GM12891 (cell line): ENCODE measurements around the gene ANO3.
A peak's percentile ranks its signal among the peaks of the same experiment; 100 is the strongest.
"Not testable (repeated sequence)": the region's sequence is repeated elsewhere in the genome, so short reads cannot be mapped to it uniquely, and the experiment has no call there.

Source experiments
- DNase-seq: peaks from one replicate; pipeline ENCODE4 v3.0.0; 2011; ENCODE audit warnings: low spot score; ENCODE audit not compliant: insufficient read length
- FAIRE-seq: peaks from 2 replicates; lab custom pipeline; 2011; peaks lifted over from hg19 to GRCh38; lab: Jason Lieb, UNC
- PAX5 ChIP-seq: IDR thresholded peaks from 2 replicates; pipeline ENCODE4 v1.6.1; 2011; ENCODE audit warnings: low read length, moderate library complexity, mild to moderate bottlenecking; ENCODE audit not compliant: insufficient read depth, severe bottlenecking
- POLR2A ChIP-seq: IDR thresholded peaks from 2 replicates; pipeline ENCODE4 v1.6.1; 2011; ENCODE audit warnings: low read depth, low read length, control low read depth
- POLR2AphosphoS5 ChIP-seq: IDR thresholded peaks from 2 replicates; pipeline ENCODE4 v1.6.1; 2011; ENCODE audit warnings: low read depth, low read length, control low read depth
- POU2F2 ChIP-seq: IDR thresholded peaks from 2 replicates; pipeline ENCODE4 v1.6.1; 2011; ENCODE audit warnings: low read depth, mild to moderate bottlenecking, control low read depth, low read length, moderate library complexity
- SPI1 ChIP-seq: IDR thresholded peaks from 2 replicates; pipeline ENCODE4 v1.6.1; 2011; ENCODE audit warnings: low read depth, low read length, control low read depth
- TAF1 ChIP-seq: IDR thresholded peaks from 2 replicates; pipeline ENCODE4 v1.6.1; 2011; ENCODE audit warnings: low read depth, low read length, control low read depth

ANO3 gene

GRCh38 chr11:26623076-26623659 is 291.2 kb downstream of the ANO3 start:
- no peak for FAIRE-seq
- no peak for DNase-seq
- no peak for TF ChIP-seq TAF1
- TF ChIP-seq POLR2AphosphoS5: no peak
- no peak for TF ChIP-seq SPI1
- TF ChIP-seq PAX5: no peak
- no peak for TF ChIP-seq POU2F2
- no peak for TF ChIP-seq POLR2A

GRCh38 chr11:26626346-26626745 is 294.4 kb downstream of the ANO3 start:
- no peak for TF ChIP-seq POLR2AphosphoS5
- no peak for TF ChIP-seq PAX5
- TF ChIP-seq SPI1: no peak
- no peak for TF ChIP-seq TAF1
- no peak for TF ChIP-seq POU2F2
- no peak for TF ChIP-seq POLR2A
- DNase-seq: no peak

GRCh38 chr11:26632691-26633159 is 300.8 kb downstream of the ANO3 start:
- TF ChIP-seq TAF1 (no peak), PAX5 (no peak), POLR2AphosphoS5 (no peak)
- FAIRE-seq: peak; percentile 48
- DNase-seq: no peak

More at GRCh38 chr11:26626346-26626745, 294.4 kb downstream of the ANO3 start:
- FAIRE-seq: no peak

- not testable (repeated sequence) for FAIRE-seq, DNase-seq
Observed at GRCh38 chr11:26643314-26643713, 311.4 kb downstream of the ANO3 start.

- DNase-seq: peak; percentile 5
- peak; percentile 71 for FAIRE-seq
- TF ChIP-seq POLR2A (no peak), SPI1 (no peak), POU2F2 (no peak), TAF1 (no peak), PAX5 (no peak), POLR2AphosphoS5 (no peak)
Observed at GRCh38 chr11:26649884-26650283, 318.0 kb downstream of the ANO3 start.

- FAIRE-seq: no peak
Observed at GRCh38 chr11:26651916-26652315, 320.0 kb downstream of the ANO3 start.

GRCh38 chr11:26655287-26655686 is 323.4 kb downstream of the ANO3 start:
- TF ChIP-seq PAX5 (no peak), TAF1 (no peak), SPI1 (no peak), POLR2A (no peak), POLR2AphosphoS5 (no peak), POU2F2 (no peak)
- FAIRE-seq (no peak), DNase-seq (no peak)

More at GRCh38 chr11:26651916-26652315, 320.0 kb downstream of the ANO3 start:
- DNase-seq: no peak
- TF ChIP-seq POLR2AphosphoS5: no peak
- TF ChIP-seq TAF1: no peak
- TF ChIP-seq PAX5: no peak
- no peak for TF ChIP-seq SPI1
- no peak for TF ChIP-seq POU2F2
- TF ChIP-seq POLR2A: no peak

- FAIRE-seq: no peak
- DNase-seq: no peak
- TF ChIP-seq POLR2AphosphoS5 (no peak), TAF1 (no peak), POU2F2 (no peak)
Observed at GRCh38 chr11:26662916-26663315, 331.0 kb downstream of the ANO3 start.

- DNase-seq: no peak
- FAIRE-seq: no peak
- TF ChIP-seq POLR2A: no peak
Observed at GRCh38 chr11:26665036-26665435, 333.1 kb downstream of the ANO3 start.

- FAIRE-seq (no peak), DNase-seq (no peak)
- TF ChIP-seq TAF1: no peak
- no peak for TF ChIP-seq SPI1
- TF ChIP-seq PAX5: no peak
- TF ChIP-seq POLR2A: no peak
- TF ChIP-seq POU2F2: no peak
- TF ChIP-seq POLR2AphosphoS5: no peak
Observed at GRCh38 chr11:26665946-26666345, 334.0 kb downstream of the ANO3 start.

- DNase-seq (no peak), FAIRE-seq (no peak)
- no peak for TF ChIP-seq POU2F2
- TF ChIP-seq POLR2AphosphoS5: no peak
- TF ChIP-seq SPI1: no peak
- TF ChIP-seq PAX5: no peak
- no peak for TF ChIP-seq POLR2A
- TF ChIP-seq TAF1: no peak
Observed at GRCh38 chr11:26675233-26675928, 343.5 kb downstream of the ANO3 start.
